DND-41 (cell line): ENCODE measurements around the gene NRG3.

Source experiments
- ATAC-seq: fragments of 200-7000 bp; cut with Tn5 transposase; 3 replicates; pipeline ENCODE4 v1.9.1; 2021; ENCODE audit warnings: low read depth; ENCODE audit not compliant: insufficient read depth
- DNase-seq: peaks from one replicate; pipeline ENCODE4 v3.0.0-alpha.2; 2020
- H2AFZ ChIP-seq: 2 replicates; pipeline ENCODE4 v1.6.0; 2012; ENCODE audit warnings: low read depth, low read length
- H3K27ac ChIP-seq: 2 replicates; pipeline ENCODE4 v1.5.1; 2012; ENCODE audit warnings: low read length, inconsistent platforms
- H3K27me3 ChIP-seq: fragments of 200-600 bp; sonication (generic); 2 replicates; pipeline ENCODE4 v1.6.0; 2012; ENCODE audit warnings: low read length, mild to moderate bottlenecking, inconsistent platforms; ENCODE audit not compliant: insufficient read depth, poor library complexity
- H3K36me3 ChIP-seq: 2 replicates; pipeline ENCODE4 v1.5.1; 2012; ENCODE audit warnings: low read length, inconsistent platforms; ENCODE audit not compliant: insufficient read depth
- H3K4me1 ChIP-seq: 2 replicates; pipeline ENCODE4 v1.5.1; 2012; ENCODE audit warnings: mild to moderate bottlenecking, low read length; ENCODE audit not compliant: insufficient read depth
- H3K4me2 ChIP-seq: 2 replicates; pipeline ENCODE4 v1.6.0; 2012; ENCODE audit warnings: mild to moderate bottlenecking, moderate library complexity, low read length, inconsistent platforms; ENCODE audit not compliant: insufficient read depth
- H3K4me3 ChIP-seq, 2 experiments: fragments of 200-600 bp in 1 of 2; shearing (Covaris generic) in 1 of 2; 2 replicates each; pipeline ENCODE4 v1.5.1; 2012 to 2016; ENCODE audit warnings: inconsistent platforms in 2 of 2, low read length in 2 of 2, mild to moderate bottlenecking in 2 of 2, low read depth in 1 of 2, moderate library complexity in 1 of 2
- H3K79me2 ChIP-seq: 2 replicates; pipeline ENCODE4 v1.6.0; 2012; ENCODE audit warnings: low read length, inconsistent platforms; ENCODE audit not compliant: insufficient read depth
- H3K9ac ChIP-seq: 2 replicates; pipeline ENCODE4 v1.6.0; 2012; ENCODE audit warnings: low read depth, mild to moderate bottlenecking, inconsistent platforms, low read length, moderate library complexity
- H3K9me3 ChIP-seq: 2 replicates; pipeline ENCODE4 v1.5.1; 2012; ENCODE audit warnings: low read length, moderate library complexity, mild to moderate bottlenecking, inconsistent platforms; ENCODE audit not compliant: insufficient read depth, severe bottlenecking
- H4K20me1 ChIP-seq: 2 replicates; pipeline ENCODE4 v1.6.0; 2012; ENCODE audit warnings: low read length; ENCODE audit not compliant: insufficient read depth
- EZH2 ChIP-seq: IDR thresholded peaks from 3 replicates; pipeline ENCODE4 v1.6.1; 2012; ENCODE audit warnings: borderline replicate concordance, low read depth, mild to moderate bottlenecking, moderate library complexity, low read length, inconsistent platforms; ENCODE audit not compliant: severe bottlenecking
- TF ChIP-seq, protein P1 (sequence below): IDR thresholded peaks from 2 replicates; pipeline ENCODE4 v1.5.1; 2012; ENCODE audit warnings: borderline replicate concordance, low read length, moderate library complexity, mild to moderate bottlenecking; ENCODE audit not compliant: poor library complexity, severe bottlenecking; ENCODE audit errors: extremely low read depth

NRG3 gene

GRCh38 chr10:82124713-82125112 lies 249.7 kb downstream of the NRG3 start:
- Histone ChIP-seq H3K4me1 (no peaks in the 10 kb centered on the region), H3K9ac (no peak overlapping the region), H2AFZ (no peak overlapping the region), H3K79me2 (no peaks in the 10 kb centered on the region), H3K4me3 (no peak overlapping the region), H3K27ac (no peak overlapping the region), H3K9me3 (no peaks in the 10 kb centered on the region), H3K4me2 (no peak overlapping the region), H3K36me3 (no peaks in the 10 kb centered on the region), H3K27me3 (no peaks in the 10 kb centered on the region), H4K20me1 (no peaks in the 10 kb centered on the region)
- TF ChIP-seq EZH2: no peak
- TF ChIP-seq, protein P1, sequence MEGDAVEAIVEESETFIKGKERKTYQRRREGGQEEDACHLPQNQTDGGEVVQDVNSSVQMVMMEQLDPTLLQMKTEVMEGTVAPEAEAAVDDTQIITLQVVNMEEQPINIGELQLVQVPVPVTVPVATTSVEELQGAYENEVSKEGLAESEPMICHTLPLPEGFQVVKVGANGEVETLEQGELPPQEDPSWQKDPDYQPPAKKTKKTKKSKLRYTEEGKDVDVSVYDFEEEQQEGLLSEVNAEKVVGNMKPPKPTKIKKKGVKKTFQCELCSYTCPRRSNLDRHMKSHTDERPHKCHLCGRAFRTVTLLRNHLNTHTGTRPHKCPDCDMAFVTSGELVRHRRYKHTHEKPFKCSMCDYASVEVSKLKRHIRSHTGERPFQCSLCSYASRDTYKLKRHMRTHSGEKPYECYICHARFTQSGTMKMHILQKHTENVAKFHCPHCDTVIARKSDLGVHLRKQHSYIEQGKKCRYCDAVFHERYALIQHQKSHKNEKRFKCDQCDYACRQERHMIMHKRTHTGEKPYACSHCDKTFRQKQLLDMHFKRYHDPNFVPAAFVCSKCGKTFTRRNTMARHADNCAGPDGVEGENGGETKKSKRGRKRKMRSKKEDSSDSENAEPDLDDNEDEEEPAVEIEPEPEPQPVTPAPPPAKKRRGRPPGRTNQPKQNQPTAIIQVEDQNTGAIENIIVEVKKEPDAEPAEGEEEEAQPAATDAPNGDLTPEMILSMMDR: no peak
- DNase-seq (no peak), ATAC-seq (no peak)

GRCh38 chr10:82128527-82128926 lies 253.5 kb downstream of the NRG3 start:
- H3K4me1 ChIP-seq: no peaks in the 10 kb centered on the region
- H3K4me2 ChIP-seq: no peak overlapping the region
- no peaks in the 10 kb centered on the region for H3K36me3 ChIP-seq
- ATAC-seq (no peak), DNase-seq (no peak)
- TF ChIP-seq, protein P1: no peak
- TF ChIP-seq EZH2: no peak
- no peak overlapping the region for H3K4me3 ChIP-seq
- H2AFZ ChIP-seq: no peak overlapping the region
- H3K27me3 ChIP-seq: no peaks in the 10 kb centered on the region
- no peak overlapping the region for H3K9ac ChIP-seq
- no peaks in the 10 kb centered on the region for H3K79me2 ChIP-seq
- no peaks in the 10 kb centered on the region for H3K9me3 ChIP-seq
- H3K27ac ChIP-seq: no peak overlapping the region
- H4K20me1 ChIP-seq: no peaks in the 10 kb centered on the region

GRCh38 chr10:82136103-82136502 lies 261.1 kb downstream of the NRG3 start:
- no peak for TF ChIP-seq EZH2
- TF ChIP-seq, protein P1: no peak

DNA sequence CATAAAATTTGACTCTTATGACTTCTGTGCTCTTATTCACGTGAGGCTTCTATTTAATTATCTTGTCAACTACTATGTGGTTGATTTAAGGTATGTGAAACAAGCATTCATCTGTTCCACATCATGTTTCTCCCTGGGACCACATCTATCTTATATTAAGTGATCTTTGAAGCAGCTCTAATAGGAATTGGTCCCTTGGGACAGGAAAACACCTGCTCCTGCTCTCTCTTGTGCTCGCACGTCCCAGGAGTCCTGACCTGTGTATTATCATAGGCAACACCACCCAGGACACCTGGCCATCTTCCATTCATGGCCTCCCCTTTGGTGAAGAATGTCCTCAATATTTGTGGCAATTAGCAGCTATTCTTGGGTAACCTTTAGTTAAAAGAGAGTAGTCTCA lies 269.2 kb downstream of the NRG3 start:
- Histone ChIP-seq H3K36me3 (no peaks in the 10 kb centered on the region), H3K4me2 (no peak overlapping the region), H3K27ac (no peak overlapping the region), H3K9me3 (no peaks in the 10 kb centered on the region), H3K79me2 (no peaks in the 10 kb centered on the region), H2AFZ (no peak overlapping the region), H4K20me1 (no peaks in the 10 kb centered on the region), H3K4me3 (no peak overlapping the region), H3K27me3 (no peaks in the 10 kb centered on the region), H3K4me1 (no peaks in the 10 kb centered on the region), H3K9ac (no peak overlapping the region)
- TF ChIP-seq, protein P1: no peak
- no peak for TF ChIP-seq EZH2
- DNase-seq: no peak
- ATAC-seq: no peak

More at GRCh38 chr10:82136103-82136502, 261.1 kb downstream of the NRG3 start:
- Histone ChIP-seq H3K9me3 (no peaks in the 10 kb centered on the region), H3K36me3 (no peaks in the 10 kb centered on the region), H3K79me2 (no peaks in the 10 kb centered on the region), H3K4me1 (no peaks in the 10 kb centered on the region), H3K9ac (no peak overlapping the region), H3K4me2 (no peak overlapping the region), H3K27ac (no peak overlapping the region), H4K20me1 (no peaks in the 10 kb centered on the region), H3K4me3 (no peak overlapping the region), H3K27me3 (no peaks in the 10 kb centered on the region), H2AFZ (no peak overlapping the region)
- DNase-seq (no peak), ATAC-seq (no peak)
